Measurements from ENCODE around the gene PEX5L.

The PEX5L gene

DNA sequence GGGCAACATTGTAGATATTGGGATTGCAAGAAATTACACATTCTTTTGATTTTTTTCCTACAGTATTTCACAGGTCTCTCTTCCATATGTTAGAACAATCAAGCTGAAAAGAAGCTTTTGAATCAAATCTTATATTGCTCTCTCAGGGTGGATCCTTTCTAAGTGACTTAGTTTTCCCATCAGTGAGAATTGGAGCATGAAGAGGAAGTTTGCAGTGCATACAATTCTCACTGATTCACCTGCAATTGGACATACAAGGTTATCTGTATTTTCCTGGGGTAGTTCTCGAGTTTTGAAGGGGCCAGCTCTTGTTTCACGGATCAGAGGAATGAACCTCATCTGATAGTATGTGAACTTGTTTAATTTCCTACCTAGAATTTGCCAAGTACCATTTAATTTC is 150.8 kb downstream of the PEX5L start:
- no peak for DNase-seq

DNA sequence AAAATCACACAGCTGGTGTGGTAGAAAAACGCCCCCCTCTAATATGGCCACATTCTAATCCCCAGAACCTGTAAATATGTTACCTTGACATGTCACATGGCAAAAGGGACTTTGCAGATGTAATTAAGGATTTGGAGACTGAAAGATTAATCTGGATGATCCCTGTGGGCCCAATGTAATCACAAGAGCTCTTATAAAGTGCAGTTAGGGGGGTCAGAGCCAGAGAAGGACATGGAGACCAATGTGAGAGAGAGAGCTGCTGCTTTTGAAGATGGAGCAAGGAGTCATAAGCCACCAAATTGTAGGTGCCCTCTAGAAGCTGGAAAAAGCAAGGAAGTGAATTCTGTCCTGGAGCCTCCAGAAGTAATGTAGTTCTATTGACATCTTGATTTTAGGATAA is 152.6 kb downstream of the PEX5L start:
- DNase-seq = no peak

- peak; percentile 14 for DNase-seq
Observed at GRCh38 chr3:179882292-179882691, 154.4 kb downstream of the PEX5L start.

- no peak for DNase-seq
Observed at GRCh38 chr3:179881791-179882190, 154.9 kb downstream of the PEX5L start.

DNA sequence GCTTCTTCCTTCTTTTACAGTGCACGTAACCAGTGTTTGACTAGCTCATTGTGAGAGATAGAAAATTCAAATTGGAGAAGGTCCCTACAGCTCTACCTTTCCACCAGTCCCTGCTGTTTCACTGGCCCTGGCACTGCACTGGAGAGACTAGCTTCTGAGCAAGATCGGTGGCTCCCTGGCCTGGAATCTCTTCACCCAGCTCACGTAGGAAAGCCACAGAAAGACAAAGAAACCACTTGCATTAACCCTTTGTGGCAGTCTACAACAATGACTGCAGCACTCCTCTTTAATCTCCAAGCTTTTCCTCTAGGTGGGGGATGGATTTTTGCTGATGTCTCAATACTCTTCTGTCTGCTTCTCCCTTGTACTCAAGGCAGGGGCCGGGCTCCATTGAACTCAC is 155.9 kb downstream of the PEX5L start:
- no peak for DNase-seq

DNA sequence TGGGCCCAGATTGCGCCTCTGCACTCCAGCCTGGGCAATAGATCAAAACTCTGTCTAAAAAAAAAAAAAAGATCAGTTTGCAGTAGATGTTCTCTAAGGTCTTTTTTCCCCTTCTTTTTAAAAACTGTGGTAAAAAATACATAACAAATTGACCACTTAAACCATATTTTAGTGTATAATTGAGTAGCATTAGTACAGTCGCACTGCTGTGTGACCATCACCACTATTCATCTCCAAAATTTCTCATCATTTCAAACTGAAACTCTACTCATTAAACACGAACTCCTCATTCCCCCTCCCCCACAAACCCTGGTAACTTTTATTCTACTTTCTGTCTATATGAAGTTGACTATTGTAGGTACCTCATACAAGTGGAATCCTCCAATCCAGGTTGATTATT is 160.3 kb downstream of the PEX5L start:
- DNase-seq = no peak

DNA sequence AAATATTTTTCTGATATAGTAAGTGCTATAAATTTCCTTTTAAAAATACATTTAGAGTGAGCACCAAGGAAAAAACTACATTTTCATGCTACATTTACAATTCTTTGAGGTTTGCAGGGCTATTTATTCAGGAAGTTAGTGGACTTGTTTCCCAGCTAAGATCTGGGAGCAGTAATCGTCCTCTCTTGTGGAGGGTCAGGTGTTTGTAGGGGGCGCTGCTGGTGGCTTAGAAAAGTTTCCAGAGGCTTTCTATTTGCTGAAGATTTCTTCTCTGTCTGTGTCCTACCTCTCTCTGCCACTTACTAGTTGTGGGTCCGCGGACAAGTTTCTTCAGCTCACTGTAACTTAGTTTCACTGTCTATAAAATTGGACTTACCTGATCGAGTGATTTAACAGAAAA is 163.9 kb downstream of the PEX5L start:
- no peak for DNase-seq

DNA sequence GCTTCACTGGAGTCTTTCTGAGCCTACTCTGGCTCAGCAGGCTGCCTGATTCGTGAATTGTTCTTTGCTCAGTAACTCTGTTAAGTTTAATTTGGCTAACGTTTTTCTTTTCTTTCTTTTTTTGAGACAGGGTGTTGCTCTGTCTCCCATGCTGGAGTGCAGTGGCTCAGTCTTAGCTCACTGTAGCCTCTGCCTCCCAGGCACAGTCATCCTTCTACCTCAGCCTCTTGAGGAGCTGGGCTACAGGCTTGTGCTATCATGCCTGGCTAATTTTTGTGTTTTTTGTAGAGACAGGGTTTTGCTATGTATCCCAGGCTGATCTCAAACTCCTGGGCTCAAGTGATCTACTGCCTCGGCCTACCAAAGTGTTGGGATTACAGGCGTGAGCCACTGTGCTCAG is 165.0 kb downstream of the PEX5L start:
- DNase-seq = no peak

DNA sequence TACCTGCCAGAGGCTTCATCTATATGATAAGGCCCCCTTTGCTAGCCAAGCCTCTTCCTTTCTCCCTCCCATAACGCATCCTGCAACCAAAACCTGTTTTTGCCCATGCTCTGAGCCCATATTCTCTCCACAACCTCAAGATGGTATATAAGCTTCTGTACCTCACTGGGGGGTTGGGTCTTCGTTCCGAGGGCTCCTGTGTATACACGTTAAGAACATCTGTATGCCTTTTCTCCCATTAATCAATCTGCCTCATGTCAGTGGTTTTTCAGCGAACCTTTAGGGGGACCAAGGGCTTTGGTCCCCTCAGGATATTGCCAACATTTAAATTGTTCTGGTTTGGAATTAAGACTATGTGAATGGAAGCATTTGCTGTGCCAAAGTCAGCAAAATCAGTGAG is 168.0 kb downstream of the PEX5L start:
- no peak for DNase-seq

DNA sequence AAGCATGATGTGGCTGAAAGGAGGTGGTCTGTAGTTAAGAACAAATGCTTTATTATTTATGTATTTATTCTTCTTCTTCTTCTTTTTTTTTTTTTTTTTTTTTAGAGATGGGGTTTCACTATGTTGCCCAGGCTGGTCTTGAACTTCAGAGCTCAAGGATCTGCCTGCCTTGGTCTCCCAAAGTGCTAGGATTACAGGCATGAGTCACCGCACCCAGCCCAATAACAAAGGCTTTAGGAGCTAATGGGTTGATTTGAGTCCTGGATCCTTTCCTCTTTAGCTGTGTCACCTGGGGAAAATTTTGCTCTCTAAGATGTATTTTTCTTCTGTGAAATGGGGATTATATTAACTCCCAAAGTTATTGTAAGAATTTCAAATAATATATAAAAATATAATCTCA is 168.8 kb downstream of the PEX5L start:
- DNase-seq = no peak

DNA sequence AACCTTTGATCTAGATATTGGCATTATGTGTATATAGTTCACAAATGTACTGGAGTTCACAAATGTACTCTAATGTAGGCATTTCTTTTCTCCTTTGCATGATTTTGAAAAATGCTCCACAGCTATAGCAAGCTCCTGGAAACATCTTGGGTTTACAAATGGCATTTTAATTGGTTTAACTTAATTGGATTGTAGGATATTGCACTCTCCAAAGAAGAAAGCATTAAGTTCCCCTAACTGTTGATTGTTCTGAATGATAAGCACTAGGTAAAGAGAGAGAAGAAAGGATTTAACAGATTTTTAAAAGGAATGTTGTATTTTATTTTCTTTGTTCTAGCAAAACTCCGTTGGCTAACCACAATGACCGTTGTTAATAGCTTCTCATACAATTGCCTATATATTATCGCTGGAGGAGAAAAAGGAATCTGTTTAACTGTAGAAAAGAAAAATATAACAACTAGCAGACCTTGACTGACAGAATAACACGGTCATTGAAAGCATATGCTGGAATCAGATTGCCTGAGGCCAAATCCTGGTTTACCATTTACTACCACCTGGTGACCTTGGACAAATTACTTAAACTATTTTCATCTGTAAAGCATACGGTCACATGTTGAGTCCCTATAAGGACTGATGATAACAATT is 170.8 kb downstream of the PEX5L start:
- DNase-seq = no peak

DNA sequence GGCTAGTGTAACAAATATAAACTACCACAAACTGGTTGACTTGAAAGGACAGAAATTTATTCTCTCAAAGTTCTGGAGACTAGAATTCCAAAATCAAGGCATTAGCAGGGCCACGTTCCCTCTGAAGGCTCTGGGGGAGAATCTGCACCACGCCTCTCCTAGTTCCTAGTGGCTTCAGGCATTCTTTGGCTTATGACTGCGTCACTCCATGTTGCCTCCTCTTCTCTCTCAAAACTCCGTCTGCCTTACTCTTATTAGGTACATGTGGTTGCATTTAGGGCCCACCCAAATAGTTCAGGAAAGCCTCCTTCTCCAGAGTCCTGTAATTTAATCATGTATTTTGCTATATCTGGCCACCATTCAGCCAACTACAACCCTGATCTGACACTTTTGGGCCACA is 174.8 kb downstream of the PEX5L start:
- no peak for DNase-seq

GRCh38 chr3:179861292-179861691 is 175.4 kb downstream of the PEX5L start:
- no peak for DNase-seq

- no peak for DNase-seq
Observed at GRCh38 chr3:179860275-179861107, 176.2 kb downstream of the PEX5L start.

DNA sequence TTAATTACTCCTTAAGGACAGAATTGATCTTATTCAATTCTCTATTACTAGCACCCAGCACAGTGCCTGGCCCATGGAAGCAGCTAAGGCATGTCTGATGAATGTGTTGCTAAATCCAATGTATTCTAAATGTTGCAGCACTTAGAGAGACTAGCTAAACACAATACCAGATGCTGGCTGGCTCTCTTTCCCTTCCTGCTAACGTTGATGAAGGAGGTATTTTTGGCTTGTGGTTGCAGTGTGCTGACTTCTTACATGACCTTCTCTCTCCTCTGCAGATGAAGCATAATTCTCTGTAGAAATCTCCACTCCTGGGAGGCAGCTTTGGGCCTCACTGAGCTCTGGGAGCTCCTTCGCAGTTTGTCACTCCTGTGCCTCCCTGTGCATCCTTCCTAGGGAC is 183.6 kb downstream of the PEX5L start:
- no peak for DNase-seq

DNA sequence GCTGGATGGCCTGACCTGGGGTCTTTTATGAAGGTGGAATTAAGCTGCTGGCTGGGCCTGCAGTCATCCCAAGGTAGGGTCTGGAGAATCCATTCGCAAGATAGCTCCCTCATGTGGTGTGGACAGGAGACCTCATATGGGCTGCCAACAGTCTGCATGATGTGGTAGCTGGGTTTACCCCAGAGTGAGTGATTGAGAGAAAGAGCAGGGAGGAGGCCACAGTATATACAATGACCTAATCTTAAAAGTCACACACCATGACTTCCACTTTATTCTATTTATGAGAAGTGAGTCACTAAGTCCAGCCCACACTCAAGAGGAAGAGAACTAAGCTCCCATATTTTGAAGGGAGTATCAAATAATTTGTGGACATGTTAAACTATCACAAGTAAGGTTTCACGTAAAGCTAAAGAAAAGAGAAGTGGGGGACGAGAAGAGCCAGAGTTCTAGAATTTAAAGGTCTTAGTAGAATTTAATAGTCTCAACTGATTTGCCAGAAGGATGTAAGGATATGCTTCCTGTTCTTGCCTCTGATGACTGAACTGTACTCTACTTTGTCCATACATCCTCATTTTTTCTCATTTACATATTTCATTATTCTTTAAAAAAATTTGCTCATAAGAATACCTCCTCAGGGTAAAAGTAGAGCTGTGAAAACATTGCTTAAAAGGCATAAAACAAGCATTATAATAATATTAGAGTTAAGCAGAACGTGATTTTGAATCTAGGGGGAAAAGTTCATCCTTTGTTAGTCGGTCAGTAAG is 184.4 kb downstream of the PEX5L start:
- DNase-seq = no peak

DNA sequence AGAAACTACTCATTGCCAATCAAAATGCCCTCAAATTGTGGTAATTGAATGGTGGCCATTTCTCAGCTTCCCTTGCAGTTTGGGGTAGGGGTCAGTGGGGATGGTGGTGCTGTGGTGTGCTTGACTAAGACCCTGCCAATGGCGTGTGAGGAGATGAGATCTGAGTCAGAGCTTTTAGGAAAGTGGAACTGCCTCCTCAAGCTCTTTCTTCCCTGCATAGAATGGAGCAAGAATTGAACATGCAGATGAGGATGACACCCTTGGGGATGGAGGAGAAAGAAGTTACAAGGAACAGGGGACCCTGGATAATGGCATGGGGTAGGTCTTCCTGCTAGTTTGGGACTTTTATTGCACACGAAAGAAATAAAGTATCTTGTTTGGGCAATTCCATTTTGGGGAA is 188.0 kb downstream of the PEX5L start:
- DNase-seq = no peak

GRCh38 chr3:179842061-179842460 is 194.7 kb downstream of the PEX5L start:
- no peak for DNase-seq

GRCh38 chr3:179840985-179841384 is 195.8 kb downstream of the PEX5L start:
- DNase-seq = no peak

DNA sequence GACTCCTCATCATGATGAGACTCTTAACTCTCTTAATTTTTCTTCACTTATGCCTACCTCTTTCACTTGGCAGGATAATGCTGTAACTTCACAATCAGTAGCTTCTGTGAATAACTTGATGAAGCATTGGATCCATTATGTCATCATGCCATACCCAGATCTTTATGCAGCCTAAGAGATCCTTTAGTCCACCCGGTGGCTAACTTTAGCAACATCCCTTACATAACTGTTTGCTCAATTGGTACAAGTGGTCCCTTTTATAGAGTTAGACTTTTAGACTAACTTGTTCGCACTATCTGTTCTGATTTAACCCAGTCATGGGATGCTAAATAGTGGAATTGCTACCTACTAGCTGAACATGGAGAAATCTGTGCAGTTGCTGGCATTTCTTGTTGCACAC is 199.4 kb downstream of the PEX5L start:
- no peak for DNase-seq

DNA sequence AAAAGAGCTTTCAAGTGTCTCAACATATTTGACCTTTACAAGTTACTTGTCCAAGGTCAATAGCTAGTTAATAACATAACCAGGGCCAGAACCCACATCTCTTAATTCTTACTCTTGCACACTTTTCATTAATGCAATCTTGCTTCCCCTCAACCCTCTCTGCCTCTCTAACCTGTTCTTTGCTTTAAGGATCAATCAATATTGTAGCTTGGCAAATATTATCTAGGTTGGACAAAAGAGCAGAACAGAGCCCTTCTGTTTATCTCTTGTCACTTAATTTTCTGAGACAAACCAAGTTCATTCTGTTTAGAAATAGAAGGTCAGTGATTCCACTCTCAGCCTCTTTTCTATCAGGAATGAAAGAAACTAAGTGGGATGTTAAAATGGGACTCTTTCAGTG is 203.4 kb downstream of the PEX5L start:
- DNase-seq = no peak

DNA sequence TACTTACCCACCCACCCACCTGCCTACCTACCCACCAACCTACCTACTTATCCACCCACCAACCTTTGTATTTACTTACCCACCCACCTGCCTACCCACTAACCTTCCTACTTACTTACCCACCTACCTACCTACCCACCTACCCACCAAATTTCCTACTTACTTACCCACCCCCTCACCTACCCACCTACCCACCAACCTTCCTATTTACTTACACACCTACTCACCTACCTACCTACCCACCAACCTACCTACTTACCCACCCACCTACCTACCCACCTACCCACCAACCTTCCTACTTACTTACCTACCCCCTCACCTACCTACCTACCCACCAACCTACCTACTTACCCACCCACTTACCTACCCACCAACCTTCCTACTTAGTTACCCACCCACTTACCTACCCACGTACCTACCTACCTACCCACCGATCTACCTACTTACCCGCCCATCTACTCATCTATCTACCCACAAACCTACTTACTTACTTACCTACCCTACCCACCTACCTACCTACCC is 204.3 kb downstream of the PEX5L start:
- no peak for DNase-seq

- DNase-seq = no peak
Observed at GRCh38 chr3:179829401-179829800, 207.3 kb downstream of the PEX5L start.

- no peak for DNase-seq
Observed at GRCh38 chr3:179828738-179829137, 208.0 kb downstream of the PEX5L start.
